HCT116 (cell line): ENCODE data around the gene PDE6G.

Source experiments
- CEBPB ChIP-seq: IDR thresholded peaks from 2 replicates; pipeline ENCODE4 v1.6.1; 2012; ENCODE audit warnings: low read depth
- CTCF ChIP-seq, 3 experiments: fragments of 200-600 bp in 1 of 3; sonication (generic) in 1 of 3; IDR thresholded peaks in 2 of 3; conservative IDR thresholded peaks in 1 of 3; 2 replicates each; pipeline ENCODE4 v1.5.1; 2012 to 2017; ENCODE audit warnings: low read depth in 2 of 3, low read length in 2 of 3, antibody characterized with exemption in 1 of 3, borderline replicate concordance in 1 of 3, control low read depth in 1 of 3, mild to moderate bottlenecking in 1 of 3, mixed read lengths in 1 of 3, mixed run types in 1 of 3, moderate library complexity in 1 of 3; ENCODE audit not compliant: insufficient read depth in 1 of 3
- EZH2 ChIP-seq: fragments of 200-600 bp; sonication (generic); IDR thresholded peaks from 2 replicates; pipeline ENCODE4 v1.6.1; 2017; ENCODE audit warnings: antibody characterized with exemption, mixed run types
- EZH2phosphoT487 ChIP-seq: fragments of 200-600 bp; IDR thresholded peaks from 2 replicates; pipeline ENCODE4 v1.6.1; 2018; ENCODE audit warnings: antibody characterized with exemption, borderline replicate concordance
- POLR2A ChIP-seq: IDR thresholded peaks from 2 replicates; pipeline ENCODE4 v1.7.0; 2011; ENCODE audit warnings: borderline replicate concordance; ENCODE audit not compliant: insufficient read depth, insufficient read length; ENCODE audit errors: extremely low read depth
- POLR2AphosphoS5 ChIP-seq: IDR thresholded peaks from 2 replicates; pipeline ENCODE4 v1.6.1; 2011; ENCODE audit warnings: mild to moderate bottlenecking, low read depth, low read length, moderate library complexity
- RAD21 ChIP-seq: IDR thresholded peaks from 2 replicates; pipeline ENCODE4 v1.6.1; 2012; ENCODE audit warnings: low read depth, mild to moderate bottlenecking
- REST ChIP-seq: IDR thresholded peaks from 2 replicates; pipeline ENCODE4 v1.6.1; 2012; ENCODE audit warnings: low read depth
- SP1 ChIP-seq: IDR thresholded peaks from 2 replicates; pipeline ENCODE4 v1.6.1; 2012; ENCODE audit warnings: low read depth
- ZNF274 ChIP-seq: fragments of 200-500 bp; sonication (Bioruptor generic); IDR thresholded peaks from 2 replicates; pipeline ENCODE4 v1.6.1; 2014; ENCODE audit warnings: mild to moderate bottlenecking, low read depth, low read length, inconsistent platforms

- TF ChIP-seq POLR2AphosphoS5, result peak; percentile 82
- no peak for TF ChIP-seq CTCF (IDR thresholded peaks at IDR 0.05 in 2 of 3, conservative IDR thresholded peaks at IDR 0.05 in 1 of 3; ENCODE audit: borderline replicate concordance in 1 of 3, insufficient read depth in 1 of 3, low read depth in 2 of 3, low read length in 2 of 3)
- no peak for TF ChIP-seq RAD21
- TF ChIP-seq POLR2A, result peak; percentile 66
- no peak for TF ChIP-seq ZNF274
- TF ChIP-seq EZH2, result no peak
- no peak for TF ChIP-seq EZH2phosphoT487
- TF ChIP-seq REST, result no peak
- TF ChIP-seq SP1, result peak; percentile 99
- TF ChIP-seq CEBPB, result no peak
Measured at GRCh38 chr17:81683584-81684441, 27.5 kb upstream of the PDE6G start, which contains the start of the genes ARL16 and HGS.
